Testis (tissue), 2 donors: ENCODE data around the gene DGKB.

ENCODE experiments used
- CTCF ChIP-seq, 3 experiments: fragments of 450-650 bp in 2 of 3; fragments of 200-600 bp in 1 of 3; sonication (generic) in 1 of 3; IDR thresholded peaks; one replicate each; pipeline ENCODE4 v1.5.1; 2016 to 2019; ENCODE audit warnings: antibody characterized with exemption in 3 of 3, mild to moderate bottlenecking in 2 of 3, moderate library complexity in 1 of 3
- POLR2A ChIP-seq: fragments of 450-650 bp; IDR thresholded peaks from one replicate; pipeline ENCODE4 v1.6.1; 2017; ENCODE audit warnings: antibody characterized with exemption, mild to moderate bottlenecking, moderate library complexity

- TF ChIP-seq CTCF (IDR thresholded peaks at IDR 0.05): no peak
- TF ChIP-seq POLR2A: no peak
Observed at GRCh38 chr7:14197280-14197679, 705.3 kb downstream of the DGKB start.
